HG02938 (cell line): ENCODE results near the gene CD96.
"Not testable (repeated sequence)": the region's sequence is repeated elsewhere in the genome, so short reads cannot be mapped to it uniquely, and the experiment has no call there.

ENCODE experiments used
- ATAC-seq: cut with Tn5 transposase; IDR thresholded peaks from one replicate; pipeline ENCODE4 v1.9.1; 2021; ENCODE audit warnings: mild to moderate bottlenecking, moderate library complexity; ENCODE audit not compliant: unreplicated experiment

CD96 gene

GRCh38 chr3:111668888-111669488 lies 127.0 kb downstream of the CD96 start:
- peak; percentile 42 for ATAC-seq

- no peak for ATAC-seq
These were observed 128.1 kb downstream of the CD96 start for GRCh38 chr3:111669926-111670630.

- ATAC-seq, result not testable (repeated sequence)
These were observed 130.5 kb downstream of the CD96 start for GRCh38 chr3:111672461-111672860.

GRCh38 chr3:111675846-111676210 lies 133.8 kb downstream of the CD96 start:
- ATAC-seq, result no peak

GRCh38 chr3:111676211-111677006 lies 134.4 kb downstream of the CD96 start:
- peak; percentile 14 for ATAC-seq

- ATAC-seq, result no peak
These were observed 135.0 kb downstream of the CD96 start for GRCh38 chr3:111677007-111677392.

GRCh38 chr3:111681661-111682426 lies 139.8 kb downstream of the CD96 start:
- peak; percentile 46 for ATAC-seq

GRCh38 chr3:111684640-111685039 lies 142.6 kb downstream of the CD96 start:
- ATAC-seq, result no peak

GRCh38 chr3:111688190-111688800 lies 146.3 kb downstream of the CD96 start:
- no peak for ATAC-seq

- peak; percentile 84 for ATAC-seq
These were observed 148.2 kb downstream of the CD96 start for GRCh38 chr3:111690242-111690641.

- ATAC-seq, result no peak
These were observed 149.4 kb downstream of the CD96 start for GRCh38 chr3:111691293-111691909.

GRCh38 chr3:111692593-111693552 lies 150.9 kb downstream of the CD96 start:
- peak; percentile 46 for ATAC-seq

- no peak for ATAC-seq
These were observed 152.5 kb downstream of the CD96 start for GRCh38 chr3:111694471-111694870.

GRCh38 chr3:111695636-111696117 lies 153.7 kb downstream of the CD96 start:
- no peak for ATAC-seq

- ATAC-seq, result no peak
These were observed 158.1 kb downstream of the CD96 start for GRCh38 chr3:111700054-111700453.

GRCh38 chr3:111701292-111701906 lies 159.4 kb downstream of the CD96 start:
- ATAC-seq, result no peak
